Fibroblast of skin of back (primary cell): ENCODE results near the gene TRIM51G. TPM values are rescaled to one million over a fixed set of nuclear protein-coding genes. Genes with fewer than 3 reads are reported as not detected.
"Not testable (repeated sequence)": the region's sequence is repeated elsewhere in the genome, so short reads cannot be mapped to it uniquely, and the experiment has no call there.

Experiments used
- DNase-seq: peaks from one replicate; pipeline ENCODE4 v3.0.0-alpha.2; 2013
- polyA plus RNA-seq, 2 experiments: library from polyadenylated mRNA; unstranded; fragments of 120-200 nt; gene quantifications; one replicate each; pipeline ENCODE4 v1.2.1, GENCODE V29; 2013; ENCODE audit not compliant: insufficient read length in 2 of 2

TRIM51G gene, protein sequence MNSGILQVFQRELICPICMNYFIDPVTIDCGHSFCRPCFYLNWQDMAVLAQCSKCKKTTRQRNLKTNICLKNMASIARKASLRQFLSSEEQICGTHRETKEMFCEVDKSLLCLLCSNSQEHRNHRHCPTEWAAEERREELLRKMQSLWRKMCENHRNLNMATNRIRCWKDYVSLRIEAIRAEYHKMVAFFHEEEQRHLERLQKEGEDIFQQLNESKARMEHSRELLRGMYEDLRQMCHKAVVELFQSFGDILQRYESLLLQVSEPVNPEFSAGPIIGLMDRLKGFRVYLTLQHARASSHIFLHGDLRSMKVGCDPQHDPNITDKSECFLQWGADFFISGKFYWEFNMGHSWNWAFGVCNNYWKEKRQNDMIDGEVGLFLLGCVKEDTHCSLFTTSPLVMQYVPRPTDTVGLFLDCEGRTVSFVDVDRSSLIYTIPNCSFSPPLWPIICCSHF
- polyA plus RNA-seq (2013, experiment 1 of 2; ENCODE audit: insufficient read length): not detected
- polyA plus RNA-seq (2013, experiment 2 of 2; ENCODE audit: insufficient read length): not detected

- DNase-seq: not testable (repeated sequence)
Measured at GRCh38 chr11:48983785-48984184, at the start of gene TRIM51G. Gene TRIM51G (minus strand): TSS chr11:48983885. CDS start chr11:48981695, 2,190 bp downstream.

DNA sequence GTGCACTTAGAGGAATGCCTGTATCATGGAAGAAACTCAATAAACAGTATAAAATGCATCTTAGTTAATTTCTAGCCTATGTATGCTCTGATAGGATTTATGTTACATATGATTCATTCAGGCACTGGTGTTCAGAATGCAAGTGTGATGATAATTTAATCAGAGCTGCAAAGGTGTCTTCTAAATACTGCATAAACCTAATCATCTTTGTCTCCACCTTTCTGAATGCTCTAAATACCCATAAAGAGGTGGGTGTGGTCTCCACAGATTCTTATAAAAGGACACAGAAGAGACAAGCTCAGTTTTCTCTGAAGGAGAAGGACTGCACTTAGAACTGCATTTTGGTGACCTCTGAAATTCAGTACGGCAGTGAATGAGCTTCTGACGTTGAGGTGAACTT lies 44.8 kb upstream of the TRIM51G start, which contains the start of gene TRIM49B:
Gene TRIM49B, plus strand, starts transcription at position 301 of the 400 bp plus-strand sequence. CDS start 2,777 bp downstream, outside the sequence.
- DNase-seq: not testable (repeated sequence)

DNA sequence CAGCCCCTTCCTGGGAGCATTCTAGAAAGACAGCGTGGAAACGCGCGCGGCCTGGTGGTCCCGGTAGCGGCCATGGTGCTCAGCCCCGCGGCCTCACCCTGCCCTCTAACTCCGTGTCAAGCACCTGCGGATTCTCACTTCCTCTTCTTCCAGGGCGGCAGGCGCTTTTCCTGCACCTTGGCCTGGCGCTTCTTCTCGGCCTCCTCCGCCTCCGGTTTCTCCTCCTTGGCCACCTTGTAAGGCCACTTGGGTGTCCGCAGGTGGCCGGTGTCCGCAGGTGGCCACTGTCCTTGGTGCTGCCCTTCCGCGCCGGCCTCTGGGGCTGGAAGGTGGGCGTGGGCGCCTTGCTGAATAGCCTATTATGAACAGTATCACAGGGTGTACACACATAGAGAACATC lies 15.1 kb downstream of the TRIM51G start:
- DNase-seq: not testable (repeated sequence)

- DNase-seq: not testable (repeated sequence)
Measured at GRCh38 chr11:48955315-48956049, 28.2 kb downstream of the TRIM51G start.

GRCh38 chr11:48945796-48946195 lies 37.9 kb downstream of the TRIM51G start:
- DNase-seq: not testable (repeated sequence)
